Neutrophil (primary cell): ENCODE results near the gene AQP12B.
"Not testable (repeated sequence)": the region's sequence is repeated elsewhere in the genome, so short reads cannot be mapped to it uniquely, and the experiment has no call there.

ENCODE experiments used
- H3K27ac ChIP-seq: fragments of 200-600 bp; sonication (generic); 2 replicates; pipeline ENCODE4 v1.5.1; 2016; ENCODE audit warnings: mild to moderate bottlenecking, moderate library complexity
- H3K27me3 ChIP-seq: fragments of 200-600 bp; sonication (generic); 2 replicates; pipeline ENCODE4 v1.6.0; 2016; ENCODE audit warnings: mild to moderate bottlenecking
- H3K36me3 ChIP-seq: fragments of 200-600 bp; sonication (generic); 2 replicates; pipeline ENCODE4 v1.5.1; 2017
- H3K4me1 ChIP-seq, 2 experiments: fragments of 200-600 bp in 1 of 2; sonication (generic) in 1 of 2; 1 replicate in 1 of 2; 2 replicates in 1 of 2; pipeline versions ENCODE4 v1.5.1 to v1.6.1; 2013 to 2016; ENCODE audit warnings: low read depth in 1 of 2, low read length in 1 of 2, mild to moderate bottlenecking in 1 of 2, moderate library complexity in 1 of 2; ENCODE audit not compliant: control insufficient read depth in 1 of 2, insufficient read depth in 1 of 2
- H3K4me3 ChIP-seq, 2 experiments: fragments of 200-600 bp in 1 of 2; sonication (generic) in 1 of 2; 1 replicate in 1 of 2; 2 replicates in 1 of 2; pipeline ENCODE4 v1.5.1; 2013 to 2016; ENCODE audit warnings: low read depth in 1 of 2, low read length in 1 of 2, mild to moderate bottlenecking in 1 of 2, moderate library complexity in 1 of 2
- H3K9me3 ChIP-seq: fragments of 200-600 bp; sonication (generic); 2 replicates; pipeline ENCODE4 v1.5.1; 2016
- CTCF ChIP-seq: fragments of 200-600 bp; sonication (generic); IDR thresholded peaks from 2 replicates; pipeline ENCODE4 v1.5.1; 2016; ENCODE audit warnings: antibody characterized with exemption

Gene AQP12B

GRCh38 chr2:240704651-240705050 lies 22.0 kb upstream of the AQP12B start:
- Histone ChIP-seq H3K4me1 (no peaks in the 10 kb centered on the region), H3K27me3 (peaks cover 27% of the 10 kb centered on the region), H3K9me3 (no peaks in the 10 kb centered on the region), H3K36me3 (no peaks in the 10 kb centered on the region), H3K4me3 (no peak overlapping the region), H3K27ac (no peak overlapping the region)
- no peak for TF ChIP-seq CTCF

DNA sequence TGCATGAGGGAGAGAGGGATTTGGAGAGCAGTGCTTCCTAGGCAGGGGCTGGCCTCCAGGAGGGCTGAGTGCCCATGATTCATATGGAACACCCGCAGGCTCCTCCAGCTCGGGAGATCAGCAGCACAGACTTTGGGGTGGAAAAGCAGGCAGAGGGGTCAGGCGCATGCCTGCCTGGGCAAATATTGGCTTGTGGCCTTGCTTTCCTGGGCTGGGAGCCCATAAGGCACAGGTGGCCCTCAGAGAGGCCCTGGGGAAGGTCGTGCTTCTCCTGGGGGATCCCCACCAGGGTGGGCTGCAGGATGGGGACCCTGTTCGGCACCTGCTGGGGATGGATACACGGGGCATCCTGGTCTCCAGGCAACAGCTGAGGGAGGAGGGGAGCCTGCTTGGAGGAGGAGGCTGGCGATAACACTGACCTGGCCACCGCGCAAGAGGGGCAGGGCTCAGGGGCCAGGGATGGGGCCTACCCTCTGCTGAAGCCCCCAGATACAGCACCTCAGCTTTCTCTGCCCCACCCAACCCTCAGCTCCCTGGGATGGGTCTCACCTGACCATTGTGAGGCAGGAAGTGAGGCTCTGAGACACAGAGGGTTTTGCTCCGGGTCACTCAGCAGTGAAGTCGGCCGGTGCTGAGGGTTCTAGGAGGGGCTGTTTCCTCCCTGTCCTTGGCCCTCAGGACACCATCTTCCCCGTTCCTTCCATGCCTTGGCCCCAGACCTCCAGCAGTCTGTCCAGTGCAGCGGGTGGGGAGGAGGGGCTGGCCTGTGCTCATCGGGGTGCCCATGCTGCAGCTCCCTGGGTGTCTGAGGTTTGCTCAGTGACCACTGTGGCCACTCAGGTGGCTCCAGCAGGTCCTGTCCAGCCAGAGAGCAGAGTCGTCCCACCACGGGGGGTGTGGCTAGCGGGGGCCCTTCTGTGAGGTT lies 21.0 kb upstream of the AQP12B start:
- TF ChIP-seq CTCF = no peak
- H3K36me3 ChIP-seq = no peaks in the 10 kb centered on the region
- H3K4me1 ChIP-seq = no peaks in the 10 kb centered on the region
- no peak overlapping the region for H3K27ac ChIP-seq
- H3K9me3 ChIP-seq = no peaks in the 10 kb centered on the region
- peaks cover 27% of the 10 kb centered on the region for H3K27me3 ChIP-seq
- no peak overlapping the region for H3K4me3 ChIP-seq

GRCh38 chr2:240702640-240703011 lies 19.9 kb upstream of the AQP12B start:
- H3K27ac ChIP-seq = no peak overlapping the region
- no peak for TF ChIP-seq CTCF
- H3K27me3 ChIP-seq = peaks cover 27% of the 10 kb centered on the region
- H3K4me3 ChIP-seq = no peak overlapping the region
- H3K4me1 ChIP-seq = no peaks in the 10 kb centered on the region
- H3K36me3 ChIP-seq = no peaks in the 10 kb centered on the region
- H3K9me3 ChIP-seq = no peaks in the 10 kb centered on the region

- no peaks in the 10 kb centered on the region for H3K4me1 ChIP-seq
- TF ChIP-seq CTCF = no peak
- H3K27ac ChIP-seq = no peak overlapping the region
- no peak overlapping the region for H3K4me3 ChIP-seq
- peaks cover 27% of the 10 kb centered on the region for H3K27me3 ChIP-seq
- no peaks in the 10 kb centered on the region for H3K9me3 ChIP-seq
- H3K36me3 ChIP-seq = no peaks in the 10 kb centered on the region
Measured at GRCh38 chr2:240701736-240702639, 19.3 kb upstream of the AQP12B start.

- Histone ChIP-seq H3K27ac (no peak overlapping the region), H3K4me3 (no peak overlapping the region), H3K36me3 (no peaks in the 10 kb centered on the region), H3K9me3 (no peaks in the 10 kb centered on the region), H3K4me1 (no peaks in the 10 kb centered on the region), H3K27me3 (peaks cover 24% of the 10 kb centered on the region)
- no peak for TF ChIP-seq CTCF
Measured at GRCh38 chr2:240701091-240701735, 18.5 kb upstream of the AQP12B start.

DNA sequence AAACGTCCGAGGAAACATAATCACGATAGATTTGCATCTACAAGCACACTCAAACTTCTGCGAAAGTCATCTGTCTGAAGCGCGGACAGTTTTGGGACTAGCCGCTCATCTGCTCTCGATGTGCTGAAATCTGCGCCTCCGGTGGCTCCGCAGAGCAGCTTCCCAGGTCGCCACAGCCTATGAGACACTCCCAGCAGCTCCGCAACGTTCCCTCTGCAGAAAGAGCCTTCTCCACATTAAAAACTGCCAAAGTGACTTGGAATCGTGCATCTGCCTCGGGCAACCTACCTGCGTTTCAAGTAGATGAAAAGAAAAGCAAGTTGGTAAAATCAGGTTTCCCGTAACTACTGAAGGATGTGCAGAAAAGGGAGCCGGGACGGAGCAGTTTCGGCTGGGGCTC lies 17.9 kb upstream of the AQP12B start:
- H3K27ac ChIP-seq, H3K36me3 ChIP-seq, H3K9me3 ChIP-seq, H3K4me3 ChIP-seq, H3K4me1 ChIP-seq: not testable (repeated sequence)
- peaks cover 19% of the 10 kb centered on the region for H3K27me3 ChIP-seq

DNA sequence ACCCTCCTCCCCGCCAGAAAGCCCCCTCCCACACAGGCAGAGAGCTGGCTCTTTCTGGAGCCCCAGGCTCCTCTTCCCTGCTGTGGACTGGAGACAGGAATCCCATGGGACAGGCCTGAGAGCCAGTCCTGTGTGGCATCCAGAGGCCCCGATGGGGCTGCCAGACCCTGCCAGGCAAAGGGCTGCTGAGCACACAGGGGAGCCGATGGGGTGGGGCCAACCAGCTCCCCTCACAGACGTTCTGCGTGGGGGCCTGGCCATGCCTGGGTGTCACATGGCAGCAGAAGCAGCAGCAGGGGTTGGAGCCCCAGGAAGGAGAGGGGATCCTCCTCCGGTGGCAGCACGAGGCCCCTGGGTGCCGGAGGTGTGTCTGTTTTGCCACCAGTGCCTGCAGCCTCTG lies 17.1 kb upstream of the AQP12B start:
- H3K4me1 ChIP-seq, H3K4me3 ChIP-seq, H3K36me3 ChIP-seq, H3K9me3 ChIP-seq, H3K27ac ChIP-seq: not testable (repeated sequence)
- H3K27me3 ChIP-seq = peaks cover 12% of the 10 kb centered on the region
